Effector CD4-positive, alpha-beta T cell (primary cell): ENCODE results near the gene ADAMTS2.
"Not testable (repeated sequence)": the region's sequence is repeated elsewhere in the genome, so short reads cannot be mapped to it uniquely, and the experiment has no call there.

Experiments
- DNase-seq: peaks from one replicate; pipeline ENCODE4 v3.0.0-alpha.2; 2020

Gene ADAMTS2

DNA sequence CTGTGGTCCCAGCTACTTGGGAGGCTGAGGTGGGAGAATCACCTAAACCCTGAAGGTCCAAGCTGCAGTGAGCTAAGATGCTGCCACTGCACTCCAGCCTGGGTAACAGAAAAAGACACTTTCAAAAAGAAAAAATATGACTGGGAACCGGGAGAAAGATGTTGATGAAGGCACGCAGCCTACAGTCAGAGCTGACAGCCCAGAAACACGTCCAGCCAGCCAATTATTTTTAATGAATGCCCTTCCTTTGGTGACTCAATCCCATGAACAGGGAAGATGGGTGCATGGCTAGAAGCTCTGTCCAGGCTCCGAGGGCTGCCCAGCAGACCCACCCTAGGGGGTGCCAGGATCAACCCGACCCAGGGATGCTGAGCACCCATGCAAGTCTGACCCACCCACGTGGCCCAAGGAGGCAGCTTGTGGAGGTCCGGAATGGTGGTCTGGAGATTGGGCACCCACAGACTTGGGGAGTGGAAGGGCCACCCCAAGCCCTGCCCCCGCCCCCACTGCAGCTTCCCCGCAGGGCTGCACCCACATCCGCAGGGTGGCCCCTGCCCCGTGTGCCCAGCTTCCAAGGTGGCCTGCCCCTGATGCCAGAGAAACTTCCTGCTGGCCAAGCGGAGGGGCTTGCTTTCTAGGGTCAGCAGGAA lies 51.0 kb downstream of the ADAMTS2 start:
- no peak for DNase-seq

DNA sequence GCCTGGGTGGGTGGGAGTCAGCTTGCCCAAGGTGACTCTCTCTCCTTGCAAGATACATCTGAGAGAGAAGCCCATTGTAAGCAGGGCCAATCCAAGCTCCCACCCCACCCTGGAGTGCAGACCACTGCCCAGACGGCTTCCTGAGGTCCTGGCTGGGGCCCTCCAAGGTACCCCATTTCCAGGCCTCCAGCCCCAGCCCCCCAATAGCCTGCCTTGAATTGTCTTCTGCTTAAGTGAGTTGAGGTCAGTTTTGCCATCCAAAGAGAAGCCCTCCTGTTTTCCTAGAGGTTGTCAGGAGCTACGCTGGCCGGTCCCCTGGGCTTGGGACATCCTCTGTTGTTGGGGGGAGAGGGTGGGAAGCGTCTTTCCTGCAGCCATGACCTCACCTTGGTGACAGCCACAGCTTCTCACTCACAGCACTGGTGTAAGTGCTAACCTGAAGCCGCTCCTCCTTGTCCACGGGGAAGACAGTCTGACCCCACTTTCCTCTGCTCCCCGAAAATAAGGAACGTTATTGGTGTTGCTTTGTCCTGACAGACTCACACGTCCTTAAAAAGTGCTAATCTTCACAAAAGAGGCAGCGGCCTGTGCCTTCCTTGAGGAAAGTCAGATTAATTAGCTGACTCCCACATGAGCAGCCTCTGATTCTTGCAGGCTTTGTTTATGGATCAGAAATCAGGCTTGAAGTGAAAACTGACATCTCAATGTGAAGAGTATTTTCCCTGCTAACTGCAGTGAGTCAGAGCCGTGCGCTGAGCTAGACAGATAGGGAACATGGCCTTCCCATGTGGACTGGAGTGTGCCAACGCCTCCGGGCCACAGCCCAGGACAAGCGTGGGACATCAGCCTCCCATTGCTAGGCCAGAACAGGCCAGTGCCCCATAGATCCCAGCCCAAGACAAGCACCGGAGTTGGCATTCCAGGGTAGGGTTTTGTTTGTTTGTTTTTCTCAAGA lies 52.3 kb downstream of the ADAMTS2 start:
- DNase-seq: no peak

DNA sequence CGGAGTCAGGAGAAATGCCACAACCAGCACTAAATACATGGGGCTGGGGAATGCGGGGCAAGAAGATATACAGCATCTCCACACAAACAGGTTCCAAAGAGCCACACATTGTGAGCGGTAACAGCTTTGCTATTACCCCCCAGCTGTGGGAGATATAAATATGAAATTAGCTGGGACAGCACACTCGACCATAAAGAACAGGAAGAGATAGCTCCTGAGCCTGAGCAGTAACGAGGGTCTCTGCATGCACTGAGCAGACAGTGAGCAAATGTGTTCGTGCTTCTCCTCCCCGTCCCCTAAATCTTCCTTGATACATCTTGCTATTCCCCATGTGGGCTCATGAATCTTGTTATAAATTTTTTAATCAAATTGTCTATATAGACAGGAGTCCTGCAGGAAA lies 53.1 kb downstream of the ADAMTS2 start:
- no peak for DNase-seq

DNA sequence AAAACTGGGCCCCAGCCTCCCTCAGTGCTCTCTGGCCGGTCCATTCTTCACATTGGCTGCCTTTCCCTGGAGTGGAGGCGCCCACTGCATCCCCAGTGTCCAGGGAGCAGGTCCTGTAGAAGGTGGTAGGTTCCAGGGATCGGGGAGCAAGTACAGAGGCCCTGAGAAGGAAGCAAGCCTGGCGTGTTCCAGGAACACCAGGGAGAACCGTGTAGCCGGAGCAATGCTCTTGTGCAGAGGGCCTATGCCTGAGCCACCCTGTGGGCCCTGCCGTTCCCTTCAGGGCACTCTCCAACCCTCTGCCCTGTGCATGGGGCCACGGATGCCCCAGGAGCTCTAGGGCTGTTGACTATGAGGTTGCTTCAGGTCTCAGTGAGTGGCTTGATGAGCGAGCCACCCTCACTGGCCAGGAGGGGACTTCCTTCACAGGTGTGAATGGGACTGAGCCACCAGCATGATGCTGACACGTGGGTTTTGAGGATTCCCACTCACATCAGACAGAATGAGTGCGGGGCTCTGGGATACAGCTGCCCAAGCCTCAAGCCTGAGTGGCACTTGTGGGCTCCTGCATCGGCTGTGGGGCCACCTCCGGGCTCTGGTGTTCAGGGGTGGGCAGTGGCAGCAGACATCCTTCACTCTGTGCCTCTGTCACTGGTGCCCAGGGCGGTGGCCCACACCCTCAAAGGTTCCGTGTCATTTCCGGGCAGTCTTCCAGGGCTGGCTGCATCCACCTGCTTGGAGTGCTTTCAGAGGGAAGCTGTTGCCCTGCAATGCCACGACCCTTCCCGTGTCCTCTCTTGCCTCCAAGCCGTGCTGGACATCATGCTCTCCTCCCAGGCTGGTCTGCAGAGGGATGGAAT lies 54.4 kb downstream of the ADAMTS2 start:
- no peak for DNase-seq

DNA sequence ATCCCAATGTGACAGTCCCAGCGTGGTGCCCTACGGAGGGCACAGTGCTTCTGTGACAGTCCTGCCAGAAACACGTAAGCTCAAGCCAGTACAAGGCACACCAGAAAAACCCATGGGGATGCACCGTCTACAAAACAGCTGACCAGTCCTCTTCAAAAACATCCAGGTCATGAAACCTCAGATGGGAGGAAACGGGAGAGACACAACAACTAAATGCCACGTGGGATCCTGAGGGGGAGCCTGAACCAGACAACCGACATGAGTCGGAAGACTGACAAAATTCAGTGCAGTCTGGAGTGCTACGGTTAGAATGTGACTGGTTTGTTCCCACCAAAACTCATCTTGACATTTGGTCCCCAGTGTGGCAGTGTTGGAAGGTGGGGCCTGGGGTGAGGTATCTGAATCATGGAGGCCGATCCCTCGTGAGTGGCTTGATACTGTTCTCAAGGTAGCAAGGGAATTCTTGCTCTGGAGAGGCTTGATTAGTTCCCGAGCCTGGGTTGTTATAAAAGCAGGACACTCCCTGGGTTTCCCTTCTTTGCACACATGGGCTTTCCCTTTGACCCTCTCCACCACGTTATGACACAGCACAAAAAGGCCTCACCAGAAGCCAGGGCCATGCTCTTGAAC lies 55.4 kb downstream of the ADAMTS2 start:
- DNase-seq: no peak

DNA sequence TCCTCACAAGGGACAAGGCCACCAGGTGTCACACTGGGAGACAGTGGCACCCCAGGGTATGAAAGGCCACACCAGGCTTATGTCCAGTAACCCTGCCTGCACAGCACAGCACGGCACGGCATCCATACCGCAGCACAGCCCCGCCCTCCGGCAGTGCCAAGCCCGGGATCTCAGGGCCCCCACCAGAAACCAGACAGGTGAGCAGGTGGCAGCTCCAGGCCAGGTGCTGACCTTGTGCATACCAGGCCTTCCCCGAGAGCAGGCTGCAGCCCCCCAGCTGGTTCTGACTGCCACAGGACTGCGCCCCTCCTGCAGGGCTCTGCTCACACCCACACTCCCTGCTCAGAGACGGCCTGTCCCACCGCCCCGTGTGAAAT lies 56.5 kb downstream of the ADAMTS2 start:
- DNase-seq: no peak

DNA sequence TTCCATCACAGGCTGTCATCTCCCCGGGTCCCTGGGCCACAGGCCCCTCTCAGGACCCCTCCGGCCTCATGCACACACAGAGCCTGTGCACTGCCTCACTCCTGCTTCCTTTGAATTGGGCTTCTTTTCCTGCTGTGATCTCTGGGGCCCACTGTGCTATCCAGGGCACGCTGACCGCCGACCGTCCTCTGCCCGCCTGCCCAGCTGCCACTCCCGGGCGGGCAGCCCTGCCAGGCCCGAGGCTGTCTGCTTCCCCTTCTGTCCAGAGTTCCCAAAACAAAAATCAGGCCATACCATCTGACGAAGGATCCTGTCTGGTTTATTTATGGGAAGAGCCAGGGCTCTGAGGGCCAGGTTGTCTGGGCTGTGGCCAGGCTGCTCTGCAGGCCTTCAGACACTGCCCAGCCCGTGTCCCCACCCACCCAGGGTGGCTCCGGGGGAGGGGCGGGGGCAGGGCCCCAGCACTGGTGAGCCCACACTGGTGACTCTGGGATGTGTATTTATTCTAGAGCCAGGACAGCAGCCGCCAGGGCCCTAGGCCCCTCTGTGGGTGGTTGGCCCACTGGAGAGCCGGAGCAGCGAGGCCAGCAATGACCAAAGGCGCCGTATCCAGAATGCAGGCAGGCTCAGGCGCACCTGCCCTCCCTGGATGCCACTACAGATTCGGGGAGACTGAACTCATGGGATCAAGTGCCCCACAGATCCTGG lies 57.0 kb downstream of the ADAMTS2 start:
- no peak for DNase-seq

DNA sequence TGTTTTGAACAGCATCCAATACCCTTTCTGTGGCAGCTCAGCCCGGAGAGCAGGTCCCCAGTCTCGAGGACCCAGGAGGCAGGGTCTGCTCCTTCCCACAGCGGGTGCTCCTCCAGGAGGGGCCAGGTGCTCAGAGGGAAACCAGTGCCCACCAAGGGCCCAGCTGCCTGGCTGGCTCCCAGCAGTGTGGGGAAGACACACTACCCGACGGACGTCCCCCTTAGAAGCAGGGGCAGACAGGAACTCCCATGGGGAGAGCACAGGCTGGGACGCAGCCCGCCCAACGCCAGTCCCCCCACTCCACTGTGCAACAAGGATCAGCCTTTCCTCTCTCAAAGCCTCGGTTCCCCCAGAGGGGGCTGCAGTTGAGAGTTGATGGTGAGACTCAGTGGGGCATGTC lies 57.6 kb downstream of the ADAMTS2 start:
- DNase-seq: no peak

DNA sequence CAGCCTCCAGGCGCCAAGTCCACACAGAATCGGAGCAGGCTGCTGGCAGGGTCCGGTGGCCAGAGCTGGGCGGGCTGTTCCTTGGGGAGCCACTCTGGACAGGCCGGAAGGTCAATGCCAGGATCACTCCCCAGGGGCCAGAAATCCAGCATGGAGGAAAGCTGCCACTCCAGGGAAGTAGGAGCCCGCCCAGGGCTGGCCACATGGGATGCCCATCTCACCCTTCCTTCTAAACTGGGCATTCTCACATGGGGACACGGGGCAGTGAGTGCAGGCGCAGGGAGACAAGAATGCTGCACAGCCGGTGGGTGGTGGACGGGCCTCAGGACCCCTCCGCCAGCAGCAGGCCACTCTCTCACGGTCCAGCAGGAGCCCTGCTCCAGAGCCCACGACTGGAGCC lies 58.2 kb downstream of the ADAMTS2 start:
- no peak for DNase-seq

DNA sequence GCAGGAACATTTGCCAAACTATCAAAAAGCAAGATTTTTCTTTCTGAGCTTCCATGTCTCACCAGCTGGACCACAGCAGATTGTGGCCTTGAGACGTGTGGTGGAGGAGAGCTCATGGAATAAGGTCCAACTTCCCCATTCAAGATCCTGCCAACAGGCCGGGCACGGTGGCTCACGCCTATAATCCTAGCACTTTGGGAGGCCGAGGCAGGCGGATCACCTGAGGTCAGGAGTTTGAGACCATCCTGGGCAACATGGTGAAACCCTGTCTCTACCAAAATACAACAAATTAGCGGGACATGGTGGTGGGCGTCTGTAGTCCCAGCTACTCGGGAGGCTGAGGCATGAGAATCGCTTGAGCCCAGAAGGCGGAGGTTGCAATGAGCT lies 59.5 kb downstream of the ADAMTS2 start:
- DNase-seq: not testable (repeated sequence)

DNA sequence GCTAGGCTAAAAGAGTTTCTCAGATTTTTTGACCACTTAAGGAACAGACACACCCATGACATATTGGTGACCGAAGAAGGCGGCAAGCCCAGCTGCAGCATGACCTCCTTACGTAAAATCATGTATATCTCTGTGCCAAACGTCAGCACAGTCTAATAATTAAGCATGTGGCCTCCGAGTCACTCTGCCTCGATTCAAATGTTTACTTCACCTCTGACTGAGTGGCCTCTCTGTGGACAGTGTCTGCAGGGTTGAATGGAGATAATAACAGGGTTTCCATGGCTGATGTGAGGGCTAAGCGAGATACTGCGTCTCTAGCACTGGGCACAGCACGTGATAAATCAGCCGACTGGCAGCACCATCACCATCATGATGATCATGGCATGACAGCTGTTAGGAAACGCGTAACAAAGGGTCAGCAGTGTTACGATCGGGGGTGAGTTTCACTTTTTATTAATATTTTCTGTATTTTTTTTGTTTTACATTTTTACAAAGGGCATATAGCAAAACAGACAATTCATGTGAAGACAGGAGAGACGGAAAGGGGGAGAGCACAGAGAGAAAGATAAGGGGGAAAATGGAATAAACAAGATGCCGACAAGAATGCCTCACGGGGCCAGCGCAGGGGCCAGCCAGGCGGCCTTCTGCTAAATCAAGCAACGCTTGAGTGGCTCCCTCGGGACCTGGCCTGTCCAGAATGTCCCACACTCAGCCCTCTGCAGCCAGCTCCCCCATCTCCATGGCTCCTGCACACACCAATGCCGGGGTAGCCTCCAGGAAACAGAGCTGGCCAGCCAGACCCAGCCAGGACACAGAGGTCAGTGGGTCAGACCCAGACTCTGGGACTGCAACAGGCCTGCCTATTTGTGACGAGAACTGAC lies 60.3 kb downstream of the ADAMTS2 start:
- no peak for DNase-seq

DNA sequence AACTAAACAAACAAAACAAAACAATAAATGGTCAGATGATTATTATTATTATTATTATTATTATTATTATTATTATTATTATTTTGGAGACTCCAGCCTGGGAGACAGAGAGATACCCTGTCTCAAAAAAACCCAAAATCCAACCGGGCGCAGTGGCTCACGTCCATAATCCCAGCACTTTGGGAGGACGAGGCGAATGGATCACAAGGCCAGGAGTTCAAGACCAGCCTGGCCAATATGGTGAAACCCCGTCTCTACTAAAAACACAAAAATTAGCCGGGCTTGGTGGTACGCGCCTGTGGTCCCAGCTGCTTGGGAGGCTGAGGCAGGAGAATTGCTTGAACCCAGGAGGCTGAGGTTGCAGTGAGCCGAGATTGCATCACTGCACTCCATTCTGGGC lies 61.4 kb downstream of the ADAMTS2 start:
- not testable (repeated sequence) for DNase-seq

DNA sequence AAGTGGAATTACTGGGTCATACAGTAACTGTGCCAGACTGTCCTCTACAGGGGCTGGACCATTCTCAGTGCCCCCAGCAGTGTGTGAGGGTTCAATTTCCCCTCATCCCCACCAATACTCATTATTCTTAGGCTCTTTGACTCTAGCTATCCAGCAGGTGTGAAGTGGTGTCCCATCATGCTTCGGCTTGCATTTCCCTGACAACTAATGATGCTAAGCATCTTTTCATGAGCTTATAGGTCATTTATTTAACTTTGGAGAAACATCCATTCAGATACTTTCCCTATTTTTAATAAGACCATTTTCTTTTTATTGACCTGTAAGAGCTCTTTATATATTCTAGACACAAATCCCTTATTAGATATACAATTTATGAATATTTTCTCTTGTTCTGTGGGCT lies 63.6 kb downstream of the ADAMTS2 start:
- no peak for DNase-seq

DNA sequence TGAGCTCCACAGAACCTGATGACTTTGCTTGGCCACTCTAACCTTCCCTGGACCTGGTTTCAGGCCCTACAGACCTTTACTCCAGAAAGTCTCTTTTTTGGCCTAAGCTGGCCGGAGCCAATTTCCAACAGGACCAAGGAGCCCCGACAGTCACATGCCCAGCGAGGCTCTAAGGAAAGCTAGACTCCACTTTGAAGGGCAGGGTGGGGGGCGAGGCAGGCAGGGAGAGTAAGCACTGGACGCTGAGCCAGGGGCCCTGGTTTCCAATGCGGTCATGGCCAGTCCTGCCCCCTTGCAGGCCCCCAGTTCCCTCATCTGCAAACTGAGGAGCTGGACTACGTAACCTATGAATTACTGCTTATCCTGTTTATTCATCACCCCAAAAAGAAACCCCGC lies 65.2 kb downstream of the ADAMTS2 start:
- DNase-seq: no peak

DNA sequence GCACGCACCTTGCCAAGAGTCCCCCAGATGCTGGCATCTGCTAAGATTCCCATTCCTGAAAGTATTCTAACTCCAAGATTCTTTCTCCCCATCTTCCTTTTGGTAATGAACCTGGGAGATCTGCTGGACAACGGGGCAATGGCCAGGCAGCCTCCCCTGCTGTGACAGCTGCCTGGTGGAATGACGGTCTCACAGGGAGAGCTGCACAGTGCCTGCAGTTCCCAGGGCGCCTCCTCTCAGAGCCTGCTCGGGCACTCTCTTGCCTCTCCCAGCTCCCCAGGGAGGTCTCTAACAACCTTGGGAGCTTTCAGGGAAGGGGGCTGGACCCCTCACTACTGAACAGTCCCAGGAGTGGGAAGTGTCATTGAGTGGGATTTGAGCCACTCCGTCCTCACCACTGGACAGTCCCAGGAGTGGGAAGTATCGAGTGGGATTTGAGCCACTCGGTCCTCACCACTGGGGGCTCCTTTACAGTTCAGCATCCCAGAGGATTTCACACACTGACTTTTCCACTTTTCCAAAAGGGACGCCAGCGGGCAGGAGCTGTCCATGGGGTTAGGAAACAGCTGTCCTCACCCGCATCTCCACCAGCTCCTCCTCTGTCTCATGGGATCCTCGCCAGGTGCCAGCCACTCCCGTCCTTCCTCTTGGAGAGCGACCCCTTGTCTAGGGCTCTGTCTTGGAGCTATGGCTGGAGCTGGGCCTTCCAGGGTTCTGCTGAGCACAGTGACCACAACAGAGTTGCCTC lies 65.7 kb downstream of the ADAMTS2 start:
- DNase-seq: no peak

DNA sequence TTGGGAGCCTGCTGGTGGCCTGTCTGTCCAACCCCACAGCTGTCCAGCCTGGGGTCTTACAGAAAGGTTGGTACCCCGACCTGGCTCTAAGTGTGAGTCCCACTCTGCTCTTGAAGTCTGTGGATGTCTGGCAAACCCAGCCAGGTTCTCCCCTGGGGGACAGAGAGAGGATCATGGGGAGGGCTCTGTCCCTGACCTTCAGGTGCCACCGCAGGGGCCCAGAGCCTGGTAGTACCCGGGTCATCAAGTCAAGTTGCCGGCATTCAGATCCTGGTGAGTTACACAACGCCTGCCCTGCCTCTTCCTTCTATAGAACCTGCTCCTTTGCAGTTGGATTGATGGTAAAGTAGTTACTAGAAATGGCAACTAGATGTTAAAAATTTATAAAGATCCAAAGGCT lies 66.7 kb downstream of the ADAMTS2 start:
- no peak for DNase-seq

DNA sequence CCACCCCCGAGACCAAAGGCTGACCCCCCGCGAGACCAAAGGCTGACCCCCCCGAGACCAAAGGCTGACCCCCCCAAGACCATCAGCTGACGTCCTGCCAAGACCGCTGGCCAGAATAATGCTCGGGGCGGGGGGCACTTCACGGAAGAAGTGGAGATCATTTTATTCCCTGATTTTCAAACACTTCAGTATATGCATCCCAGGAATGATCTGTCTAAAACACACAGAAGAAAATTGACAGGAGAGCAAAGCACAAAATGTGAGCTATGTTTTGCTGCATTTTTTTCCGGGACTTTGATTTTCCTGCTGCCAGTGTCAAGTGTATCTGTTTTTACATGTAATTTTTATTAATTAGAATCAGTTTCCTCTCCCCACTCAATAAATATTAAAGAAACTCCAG lies 67.1 kb downstream of the ADAMTS2 start:
- DNase-seq: no peak

DNA sequence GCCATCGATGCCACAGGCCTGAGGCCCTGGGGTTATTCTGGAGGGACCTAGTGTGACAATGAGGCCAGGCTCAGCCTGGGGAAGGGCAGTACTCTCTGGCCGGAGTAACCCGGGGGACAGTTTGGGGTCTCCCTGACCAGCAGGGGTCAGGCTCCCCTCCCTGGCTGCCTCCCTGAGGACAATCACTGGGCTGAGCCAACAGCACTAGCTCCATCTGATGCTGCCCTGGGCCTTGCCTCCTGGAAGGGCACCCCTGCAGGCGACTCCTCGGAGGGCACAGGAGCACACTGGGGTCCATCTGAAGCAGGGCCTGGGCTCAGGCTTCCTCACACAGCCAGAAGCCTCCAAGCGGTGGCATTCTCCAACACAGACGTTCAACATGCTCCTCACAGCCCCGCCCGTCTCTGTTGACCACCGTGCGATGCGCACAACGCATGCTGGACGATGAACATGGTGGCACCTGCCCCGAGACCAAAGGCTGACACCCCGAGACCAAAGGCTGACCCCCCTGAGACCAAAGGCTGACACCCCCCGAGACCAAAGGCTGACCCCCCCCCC lies 68.3 kb downstream of the ADAMTS2 start:
- DNase-seq: no peak

DNA sequence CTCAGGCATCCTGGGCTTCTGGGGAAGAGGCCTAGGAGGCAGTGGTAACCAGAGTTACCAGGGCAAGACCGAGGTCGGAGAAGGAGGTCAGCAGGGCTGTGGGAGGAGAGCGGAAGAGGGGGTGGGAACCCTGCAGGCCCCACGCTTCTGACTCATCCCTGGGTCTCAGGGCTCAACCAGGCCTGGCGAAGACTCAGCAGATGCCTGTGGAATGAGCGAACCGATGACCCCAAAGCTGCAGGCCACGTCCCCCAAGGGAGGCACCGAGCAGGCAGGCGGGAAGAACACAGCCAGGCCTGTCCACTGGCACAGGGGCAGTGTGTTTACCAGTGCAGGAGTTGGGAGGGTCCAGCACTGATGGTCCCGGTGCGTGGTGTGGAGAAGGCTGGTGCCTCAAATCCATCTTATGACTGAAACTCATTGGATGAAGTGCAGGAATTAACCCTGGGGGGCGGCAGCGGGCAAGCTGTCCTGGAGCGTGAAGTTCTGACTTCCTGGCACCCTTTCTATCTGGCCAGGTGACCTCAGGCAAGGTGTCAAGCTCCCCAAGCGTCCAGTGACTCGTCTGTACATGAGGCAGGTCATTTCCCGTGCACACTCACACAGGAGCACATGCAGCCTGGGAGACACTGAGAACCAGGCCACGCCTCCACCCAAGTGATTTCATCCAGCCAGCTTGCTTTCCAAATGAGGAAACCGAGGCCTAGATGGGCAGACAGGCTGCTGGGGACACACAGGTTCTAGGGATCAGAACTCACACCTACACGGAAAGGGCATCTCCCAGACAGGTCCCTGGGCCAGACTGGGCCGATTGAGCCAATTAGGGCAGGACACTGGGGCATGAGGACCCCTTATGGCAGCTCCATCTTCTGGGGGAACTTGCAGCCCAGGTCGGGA lies 69.1 kb downstream of the ADAMTS2 start:
- DNase-seq: no peak
